Neural progenitor cell (in vitro differentiated cells): ENCODE measurements around the gene MAP7.

ENCODE experiments used
- CTCF ChIP-seq: fragments of 200-600 bp; sonication (generic); IDR thresholded peaks from 2 replicates; pipeline ENCODE4 v1.5.1; 2017; ENCODE audit warnings: antibody characterized with exemption, mild to moderate bottlenecking
- EZH2 ChIP-seq: fragments of 200-600 bp; sonication (generic); IDR thresholded peaks from 2 replicates; pipeline ENCODE4 v1.6.1; 2017; ENCODE audit warnings: antibody characterized with exemption, mild to moderate bottlenecking, moderate library complexity

- TF ChIP-seq CTCF (no peak), EZH2 (no peak)
Observed at GRCh38 chr6:136467186-136467585, 83.0 kb downstream of the MAP7 start.
